BJ (cell line): ENCODE results near the gene HLA-DMB. TPM values are rescaled to one million over a fixed set of nuclear protein-coding genes. Genes with fewer than 3 reads are reported as not detected.
"Not testable (repeated sequence)": the region's sequence is repeated elsewhere in the genome, so short reads cannot be mapped to it uniquely, and the experiment has no call there.

Source experiments
- CTCF ChIA-PET: fragments of 350-600 bp; formaldehyde crosslinking; extraction: SDS; loops from one replicate; lab custom pipeline; 2021; ENCODE audit warnings: antibody characterized with exemption, inconsistent platforms; lab: Yijun Ruan, JAX
- POLR2A ChIA-PET: fragments of 300-600 bp; sonication (Branson Sonifier 250); formaldehyde crosslinking; extraction: SDS; loops from one replicate; lab custom pipeline; 2021; ENCODE audit warnings: antibody characterized with exemption; lab: Charles Lee
- DNase-seq: peaks from one replicate; pipeline ENCODE4 v3.0.0-alpha.2; 2011; ENCODE audit warnings: low read depth
- H3K27me3 ChIP-seq: 2 replicates; pipeline ENCODE4 v1.6.0; 2011; ENCODE audit warnings: low read length; ENCODE audit not compliant: control insufficient read depth, insufficient read depth
- H3K36me3 ChIP-seq: 2 replicates; pipeline ENCODE4 v1.5.1; 2011; ENCODE audit warnings: low read length; ENCODE audit not compliant: control insufficient read depth, insufficient read depth
- H3K4me3 ChIP-seq: 2 replicates; pipeline ENCODE4 v1.5.1; 2011; ENCODE audit warnings: low read depth, mild to moderate bottlenecking, control low read depth, low read length
- CTCF ChIP-seq: IDR thresholded peaks from 2 replicates; pipeline ENCODE4 v1.5.1; 2011; ENCODE audit warnings: low read depth, mild to moderate bottlenecking, control low read depth, inconsistent platforms, low read length, moderate library complexity; ENCODE audit not compliant: insufficient read depth
- polyA plus RNA-seq: library from polyadenylated mRNA; depleted of rRNA; stranded (reverse); fragments of >200 nt; gene quantifications from 2 replicates; pipeline ENCODE4 v1.2.3, GENCODE V29; 2011

The HLA-DMB gene
- polyA plus RNA-seq, 1 experiment = not detected

DNA sequence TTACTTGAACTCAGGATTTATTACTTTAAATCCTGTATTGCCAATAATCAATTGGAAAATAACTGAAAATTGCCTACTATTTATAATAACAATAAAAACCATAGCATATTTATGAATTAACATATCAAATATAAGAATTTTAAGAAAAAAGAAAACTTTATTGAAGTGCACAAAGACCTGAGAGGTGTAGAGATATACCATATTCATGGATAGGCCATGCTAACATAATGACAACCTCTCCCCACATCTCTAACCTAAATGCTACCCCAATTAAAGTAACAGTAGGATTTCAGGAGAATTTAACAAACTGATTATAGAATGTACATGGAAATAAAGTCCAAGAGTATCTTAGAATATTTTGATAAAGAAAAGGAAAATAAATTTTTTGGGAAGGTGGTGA is 5.1 kb upstream of the HLA-DMB start:
- ChIA-PET CTCF (no interaction called here), POLR2A (no interaction called here)
- Histone ChIP-seq H3K4me3 (no peak overlapping the region), H3K27me3 (peaks cover 3% of the 10 kb centered on the region; the same call in 1 of the 2 replicates), H3K36me3 (no peaks in the 10 kb centered on the region)
- DNase-seq = no peak
- TF ChIP-seq CTCF = no peak

DNA sequence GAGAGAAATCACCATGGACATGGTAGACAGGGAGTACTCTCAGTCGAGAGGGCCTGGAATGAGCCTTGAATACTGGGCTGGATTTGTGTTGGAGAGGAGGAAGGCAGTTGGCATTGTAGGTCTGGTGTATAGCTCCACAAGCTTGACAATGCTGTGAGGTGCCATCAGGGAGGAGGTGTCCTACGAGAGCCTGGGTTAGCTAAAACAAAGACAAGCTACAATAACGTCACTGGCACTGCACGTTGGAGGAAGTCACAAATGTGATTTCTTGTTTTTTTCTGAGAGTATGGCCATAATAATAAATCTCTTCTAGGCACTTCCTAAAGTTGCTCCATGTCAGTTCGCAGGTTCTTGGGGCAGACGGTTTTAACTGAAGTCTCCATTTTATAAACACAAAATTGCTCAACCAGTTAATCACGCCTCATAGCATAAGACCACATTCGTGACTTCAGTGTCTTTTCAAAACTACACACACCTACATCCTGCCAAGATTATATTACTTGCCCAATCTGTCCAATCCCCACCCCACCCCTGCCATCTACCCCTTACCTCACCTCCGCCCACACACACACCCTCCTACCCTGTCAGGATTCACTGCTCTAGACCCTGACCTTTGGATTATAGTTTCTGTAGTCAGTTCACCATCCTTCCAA is 4.4 kb upstream of the HLA-DMB start:
- CTCF ChIA-PET = interaction anchor here (0.6 to 4.2 kb wide), 2 partner anchors 12 to 63 kb away, joined by 3 to 33 read pairs; no protein-coding TSS in a partner anchor
- POLR2A ChIA-PET = no interaction called here
- no peaks in the 10 kb centered on the region for H3K36me3 ChIP-seq
- H3K4me3 ChIP-seq = no peak overlapping the region
- no peak for DNase-seq
- peaks cover 6% of the 10 kb centered on the region for H3K27me3 ChIP-seq
- no peak for TF ChIP-seq CTCF

- TF ChIP-seq CTCF = no peak
- peaks cover 9% of the 10 kb centered on the region for H3K27me3 ChIP-seq
- DNase-seq = no peak
- ChIA-PET CTCF (interaction anchor here (0.7 to 5.4 kb wide), 8 partner anchors 10 to 228 kb away, joined by 3 to 44 read pairs (median 8); partner anchors contain the start of gene HLA-DMA), POLR2A (no interaction called here)
- no peak overlapping the region for H3K4me3 ChIP-seq
- no peaks in the 10 kb centered on the region for H3K36me3 ChIP-seq
These were observed 3.2 kb upstream of the HLA-DMB start for GRCh38 chr6:32943864-32944649.

GRCh38 chr6:32942555-32943123 is 1.8 kb upstream of the HLA-DMB start:
- POLR2A ChIA-PET, H3K36me3 ChIP-seq, DNase-seq, H3K4me3 ChIP-seq: not testable (repeated sequence)
- CTCF ChIA-PET = interaction anchor here (0.6 to 5.4 kb wide), 10 partner anchors 10 to 230 kb away, joined by 3 to 44 read pairs (median 4); partner anchors contain the start of gene HLA-DMA
- peaks cover 15% of the 10 kb centered on the region for H3K27me3 ChIP-seq

DNA sequence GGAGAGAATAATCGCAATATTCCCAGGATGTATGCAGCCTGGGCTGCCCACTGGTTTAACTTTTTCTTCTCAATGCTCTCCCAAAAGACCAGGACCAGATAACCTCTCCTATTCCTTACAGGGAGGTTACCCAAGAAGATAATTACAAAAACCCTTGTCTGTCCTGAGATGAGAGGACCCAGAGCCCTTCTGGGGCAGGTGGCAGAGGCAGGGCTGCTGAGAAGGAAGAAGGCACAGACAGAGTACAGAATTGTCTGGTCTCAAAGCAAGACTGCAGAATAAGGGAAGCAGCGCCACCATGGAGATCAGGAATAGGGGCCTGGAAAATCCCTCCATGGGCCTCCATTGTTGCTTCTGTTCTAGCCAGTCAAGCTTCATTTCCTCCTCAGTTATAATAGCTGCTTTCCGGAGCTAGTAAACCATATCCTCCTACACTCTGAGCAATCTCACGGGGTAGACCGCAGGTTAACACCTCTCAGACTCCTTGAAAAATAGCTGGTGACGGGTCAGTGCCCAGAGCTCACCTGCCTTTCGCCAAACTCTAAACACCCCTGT is 463 bp upstream of the HLA-DMB start:
- no peak for TF ChIP-seq CTCF
- Histone ChIP-seq H3K27me3 (peaks cover 20% of the 10 kb centered on the region), H3K4me3 (no peak overlapping the region), H3K36me3 (no peaks in the 10 kb centered on the region)
- DNase-seq = no peak
- ChIA-PET POLR2A (no interaction called here), CTCF (interaction anchor here (1.0 to 5.4 kb wide), 6 partner anchors 8 to 231 kb away, joined by 3 to 44 read pairs (median 19); partner anchors contain the start of gene HLA-DMA)
